ENCODE results near the gene WDR1. TPM values are rescaled to one million over a fixed set of nuclear protein-coding genes. Genes with fewer than 3 reads are reported as not detected.

The WDR1 gene, protein sequence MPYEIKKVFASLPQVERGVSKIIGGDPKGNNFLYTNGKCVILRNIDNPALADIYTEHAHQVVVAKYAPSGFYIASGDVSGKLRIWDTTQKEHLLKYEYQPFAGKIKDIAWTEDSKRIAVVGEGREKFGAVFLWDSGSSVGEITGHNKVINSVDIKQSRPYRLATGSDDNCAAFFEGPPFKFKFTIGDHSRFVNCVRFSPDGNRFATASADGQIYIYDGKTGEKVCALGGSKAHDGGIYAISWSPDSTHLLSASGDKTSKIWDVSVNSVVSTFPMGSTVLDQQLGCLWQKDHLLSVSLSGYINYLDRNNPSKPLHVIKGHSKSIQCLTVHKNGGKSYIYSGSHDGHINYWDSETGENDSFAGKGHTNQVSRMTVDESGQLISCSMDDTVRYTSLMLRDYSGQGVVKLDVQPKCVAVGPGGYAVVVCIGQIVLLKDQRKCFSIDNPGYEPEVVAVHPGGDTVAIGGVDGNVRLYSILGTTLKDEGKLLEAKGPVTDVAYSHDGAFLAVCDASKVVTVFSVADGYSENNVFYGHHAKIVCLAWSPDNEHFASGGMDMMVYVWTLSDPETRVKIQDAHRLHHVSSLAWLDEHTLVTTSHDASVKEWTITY
- 910 TPM for polyA plus RNA-seq (2013, experiment 1 of 2; ENCODE audit: insufficient read length)
- 813 TPM for polyA plus RNA-seq (2013, experiment 2 of 2; ENCODE audit: insufficient read length)

DNA sequence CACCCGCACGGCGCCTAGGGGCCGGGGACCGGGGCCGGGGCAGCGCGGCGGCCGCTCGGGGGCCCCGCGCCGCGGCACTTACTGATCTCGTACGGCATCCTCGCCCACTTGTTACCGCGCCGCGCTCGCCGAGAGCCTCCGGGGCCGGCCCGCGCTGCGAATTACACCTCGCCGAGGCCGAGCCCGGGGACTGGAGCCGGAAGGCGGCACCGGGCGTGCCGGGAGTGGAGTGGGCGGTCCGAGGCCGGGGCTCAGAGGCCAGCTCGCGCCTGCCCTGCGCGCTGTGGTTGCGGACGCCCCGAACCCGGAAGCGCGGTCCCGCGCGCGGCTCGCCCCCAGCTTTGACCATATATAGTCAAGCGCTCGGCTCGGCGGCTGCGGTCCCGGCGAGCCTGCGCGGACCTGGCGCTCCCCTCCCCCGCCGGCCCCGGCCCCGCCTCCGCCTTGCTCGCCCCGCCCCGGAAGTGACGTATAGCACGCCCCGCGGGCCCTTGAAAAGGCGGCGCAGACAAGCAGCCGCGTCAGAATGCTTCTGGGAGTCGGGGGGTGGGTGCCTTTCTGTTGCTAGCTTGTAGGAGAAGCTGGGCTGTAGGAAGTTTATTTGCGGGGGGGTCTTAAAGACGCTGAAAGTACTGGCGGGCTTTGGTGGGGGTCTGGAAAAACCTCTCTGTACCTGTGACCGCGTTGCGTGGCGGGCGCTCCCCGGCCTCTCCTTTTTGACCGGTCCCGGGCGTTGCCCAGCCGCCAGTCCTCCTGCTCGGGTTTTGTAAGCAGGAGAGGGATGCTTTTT, at the start of gene WDR1:
Gene WDR1 (minus strand): TSS at position 231 of the 790 bp plus-strand sequence. CDS start 133 bp downstream, at position 98.
- DNase-seq: peak; percentile 97

DNA sequence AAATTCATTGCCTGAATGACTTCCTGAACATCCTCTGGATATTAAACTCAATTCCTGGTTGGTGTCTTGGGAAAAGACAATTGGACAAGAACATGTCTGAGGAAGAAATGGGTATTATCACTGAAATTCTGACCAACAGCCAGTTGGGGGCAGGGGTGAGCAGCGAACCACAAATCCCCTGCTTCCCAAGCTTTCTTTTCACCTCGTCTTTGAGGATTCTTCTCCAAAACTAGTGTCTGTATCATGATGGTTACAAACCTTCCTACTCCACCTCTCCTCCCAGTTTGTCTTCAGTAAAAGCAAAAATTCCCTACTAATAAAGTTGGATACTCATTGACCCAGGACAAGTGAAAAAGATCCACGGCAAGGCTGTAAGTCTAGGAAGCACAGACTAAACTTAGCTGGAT, 48.3 kb upstream of the WDR1 start:
- peak; percentile 34 for DNase-seq

DNA sequence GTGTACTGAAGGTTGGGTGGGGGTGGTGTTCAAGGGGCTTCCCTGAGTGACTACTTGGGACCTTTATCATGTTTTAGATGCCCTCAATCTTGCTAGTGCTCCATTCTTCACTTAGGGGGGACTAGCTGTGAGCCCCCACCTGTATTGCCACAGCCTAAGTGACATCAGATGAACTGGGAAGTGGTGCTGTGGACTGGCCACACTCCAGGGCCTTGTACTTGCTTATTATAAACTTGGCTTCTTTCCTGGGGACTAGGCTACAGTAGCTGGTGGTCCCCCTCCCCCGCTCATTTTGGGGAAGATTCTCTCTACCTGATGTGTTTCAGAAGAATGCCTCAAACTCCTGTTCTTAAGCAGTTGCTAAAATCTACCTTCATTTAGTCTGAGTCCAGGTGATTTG, 46.7 kb upstream of the WDR1 start:
- DNase-seq: no peak

DNA sequence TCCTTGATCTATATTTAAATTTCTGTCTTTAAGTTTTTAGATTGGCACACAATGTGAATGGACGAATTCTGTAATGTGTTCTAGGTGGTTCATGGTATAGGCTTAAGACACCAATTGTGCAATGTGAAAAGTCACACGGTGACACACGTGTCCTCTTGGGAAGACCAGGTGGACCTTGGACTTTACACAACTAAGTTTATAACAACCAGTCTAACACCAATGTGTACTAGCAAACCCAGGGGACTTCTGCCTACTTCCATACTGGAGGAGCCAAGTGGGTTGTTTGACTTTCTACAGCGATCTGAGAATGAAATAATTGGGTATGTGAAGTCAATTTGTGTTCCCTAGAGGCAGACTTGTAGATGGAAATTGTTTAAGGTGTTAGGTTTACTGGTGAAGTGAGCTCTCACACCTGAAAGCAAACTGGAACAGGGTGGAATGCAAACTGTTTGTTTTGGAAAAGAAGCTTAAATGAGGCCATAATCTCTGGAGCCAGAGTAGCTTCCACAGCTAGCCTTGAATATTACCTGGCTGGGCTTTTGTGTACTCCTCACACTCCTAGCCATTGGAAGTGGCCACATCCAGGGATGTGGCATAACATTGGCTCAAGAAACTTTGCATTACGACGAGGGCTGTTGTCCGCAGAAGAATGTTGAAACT, 45.9 kb upstream of the WDR1 start:
- no peak for DNase-seq

DNA sequence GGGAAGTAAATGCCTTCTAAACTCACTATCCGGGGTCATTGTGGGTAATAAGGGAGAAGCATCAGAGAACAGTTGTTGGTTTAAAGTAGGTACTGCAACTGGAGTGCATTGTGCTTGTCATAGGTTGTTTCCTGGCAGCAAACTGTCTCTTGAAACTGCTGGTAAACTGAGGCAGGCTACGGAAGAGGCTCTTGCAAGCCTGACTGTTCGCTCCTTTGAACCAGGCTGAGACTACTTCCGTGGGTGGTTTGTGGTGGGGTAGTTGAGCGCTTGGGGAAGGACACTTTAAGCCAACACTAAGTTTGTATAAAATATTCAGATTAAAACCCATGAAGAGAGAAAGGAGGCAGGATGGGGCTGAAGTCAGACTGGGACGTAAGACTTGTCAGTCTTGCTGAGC, 45.2 kb upstream of the WDR1 start:
- DNase-seq: no peak

DNA sequence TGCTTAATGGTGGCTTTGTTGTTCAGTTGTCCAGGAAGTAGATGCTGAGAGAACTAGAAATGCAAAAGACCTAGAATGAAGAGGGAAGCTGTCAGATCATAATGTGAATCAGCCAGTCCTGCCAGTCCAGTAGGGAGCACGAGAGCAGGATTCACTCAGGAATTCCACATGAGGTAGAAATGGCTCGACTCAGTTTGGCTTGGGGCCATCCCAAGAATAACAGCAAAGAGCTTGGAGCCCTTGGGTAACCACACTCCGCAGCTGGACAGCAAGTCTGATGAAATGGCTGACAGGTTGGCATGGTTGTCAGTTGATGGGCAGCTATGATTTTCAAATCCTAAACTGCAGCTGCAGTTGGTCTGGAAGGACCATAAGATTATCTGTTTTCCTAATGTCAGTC, 44.5 kb upstream of the WDR1 start:
- peak; percentile 27 for DNase-seq

DNA sequence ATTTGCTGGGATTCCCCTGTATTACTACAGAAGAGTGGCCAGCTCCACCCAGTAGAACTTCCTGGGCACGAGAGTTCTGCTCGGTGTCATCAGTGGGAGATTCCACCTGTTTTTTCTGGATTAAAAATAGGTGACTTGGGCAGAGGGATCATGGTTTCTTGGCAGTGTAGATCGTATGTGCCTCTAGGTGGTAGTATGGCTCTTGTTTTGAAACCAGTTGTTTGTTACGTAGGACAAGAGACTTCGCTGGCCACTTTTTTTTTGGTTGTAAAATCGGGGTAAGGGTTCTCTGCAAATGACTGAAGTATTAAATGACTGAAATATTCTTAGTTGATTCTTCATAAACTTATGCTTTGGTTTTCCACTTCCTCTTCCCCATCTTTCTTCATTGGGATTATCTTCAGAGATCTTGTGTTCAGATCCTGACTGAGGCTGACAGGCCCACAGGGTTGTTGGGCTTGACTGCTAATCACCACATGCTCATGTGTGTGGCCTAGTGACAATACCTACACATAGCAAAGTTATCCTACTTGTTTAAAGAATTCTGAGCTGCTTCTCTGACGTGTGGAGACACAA, 43.8 kb upstream of the WDR1 start:
- DNase-seq: peak; percentile 18

DNA sequence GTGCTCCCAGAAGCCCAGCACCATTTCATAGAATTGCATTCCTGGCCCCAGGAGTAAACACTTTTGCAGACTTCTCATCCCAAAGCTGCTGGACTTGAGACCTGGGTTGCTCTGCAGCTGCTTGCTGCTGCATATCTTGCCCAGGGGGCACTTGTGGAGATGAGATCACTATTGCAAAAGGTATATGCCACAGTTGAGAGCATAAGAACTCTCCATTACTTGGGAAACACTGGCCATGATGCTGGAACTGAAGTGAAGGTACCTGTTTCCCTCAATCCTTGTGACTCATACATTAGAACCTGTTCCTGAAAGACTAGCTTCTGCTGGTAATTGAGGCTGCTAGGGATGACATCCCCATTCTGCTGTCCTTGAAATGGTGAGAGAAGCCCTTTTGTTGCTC, 43.1 kb upstream of the WDR1 start:
- DNase-seq: no peak

DNA sequence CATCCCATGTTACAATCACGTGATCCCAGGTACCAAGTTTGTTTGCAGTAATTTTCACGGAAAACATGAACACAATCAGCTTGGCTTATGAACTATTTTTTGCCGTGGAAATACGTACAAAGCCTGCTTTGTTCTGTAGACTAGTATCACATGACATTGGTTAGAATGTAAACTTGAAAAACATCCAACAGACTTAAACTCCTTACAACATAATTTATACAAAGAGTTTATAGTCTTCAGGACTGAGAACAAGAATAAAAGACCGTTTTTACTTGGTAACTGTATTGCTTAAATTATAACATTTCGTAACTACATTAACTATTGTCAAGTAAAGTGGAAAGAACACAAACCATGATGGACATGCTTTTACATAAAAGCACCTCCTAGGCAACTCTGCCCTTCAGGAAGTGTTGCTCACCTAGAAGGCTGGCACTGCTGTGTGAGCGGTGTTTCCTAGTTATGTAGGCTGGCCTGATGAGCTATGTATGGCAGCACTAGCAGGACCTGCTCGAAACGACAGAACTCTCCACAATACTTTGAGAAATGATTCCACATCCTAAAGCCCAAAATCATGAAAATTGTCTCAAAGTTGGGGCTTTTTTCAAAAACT, 41.8 kb upstream of the WDR1 start:
- DNase-seq: no peak

DNA sequence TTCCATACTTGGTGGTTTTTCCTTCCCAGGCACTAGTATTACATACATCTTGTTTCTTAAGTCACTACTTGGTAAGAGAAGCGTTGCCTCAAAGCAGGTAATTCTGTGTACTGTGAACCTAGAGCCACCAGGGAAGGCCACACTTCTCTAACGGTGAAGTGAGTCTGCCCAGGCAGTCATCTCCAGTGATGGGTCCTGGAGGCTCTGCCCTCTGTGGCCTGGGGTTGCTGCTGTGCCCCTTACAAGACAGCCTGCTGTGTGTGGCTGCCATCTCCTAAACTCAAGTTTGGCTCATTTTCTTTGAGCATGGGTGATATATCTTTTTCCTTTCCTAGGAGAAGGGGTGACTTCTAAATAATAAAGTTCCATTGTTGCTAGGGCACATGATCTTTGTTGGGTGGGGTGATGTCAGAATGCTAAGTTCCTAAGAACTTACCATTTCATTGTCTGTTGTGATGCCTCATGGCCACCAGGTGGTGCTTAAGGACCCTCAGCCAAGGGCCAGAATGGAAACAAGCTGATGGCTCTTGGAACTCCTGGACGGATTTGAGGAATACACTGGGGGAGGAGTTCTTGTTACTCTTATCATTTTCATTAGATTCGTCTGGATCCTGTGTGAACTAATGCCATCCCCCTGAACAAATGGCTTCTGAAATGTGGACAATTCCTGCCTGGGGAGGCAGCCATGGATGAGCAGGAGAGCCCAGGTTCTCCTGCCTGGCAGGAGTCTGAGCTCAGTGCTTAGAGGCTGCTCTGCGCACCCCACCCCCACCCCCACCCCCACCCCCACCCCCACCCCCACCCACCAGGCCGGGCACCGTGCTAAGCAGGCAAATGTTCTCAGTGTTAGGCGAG, 41.1 kb upstream of the WDR1 start:
- peak; percentile 72 for DNase-seq

DNA sequence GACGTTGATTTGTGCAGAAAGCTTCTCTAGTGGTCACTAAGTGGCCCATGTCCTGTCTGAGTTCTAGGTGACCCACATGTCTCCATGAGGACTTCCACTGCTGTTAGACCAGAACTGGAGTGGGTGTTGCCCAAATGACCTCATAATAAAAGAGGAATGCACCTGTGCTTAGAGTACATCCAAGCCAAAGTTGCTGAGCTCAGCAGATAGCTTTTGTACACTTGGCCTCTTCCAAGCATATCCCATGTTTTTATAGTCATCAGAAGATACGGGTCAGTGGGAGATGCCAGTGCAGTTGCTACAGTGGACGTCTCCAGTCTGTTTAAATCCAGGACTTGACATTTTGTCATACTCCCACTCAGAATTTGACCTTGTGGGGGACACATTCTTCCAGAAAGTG, 37.6 kb upstream of the WDR1 start:
- no peak for DNase-seq

DNA sequence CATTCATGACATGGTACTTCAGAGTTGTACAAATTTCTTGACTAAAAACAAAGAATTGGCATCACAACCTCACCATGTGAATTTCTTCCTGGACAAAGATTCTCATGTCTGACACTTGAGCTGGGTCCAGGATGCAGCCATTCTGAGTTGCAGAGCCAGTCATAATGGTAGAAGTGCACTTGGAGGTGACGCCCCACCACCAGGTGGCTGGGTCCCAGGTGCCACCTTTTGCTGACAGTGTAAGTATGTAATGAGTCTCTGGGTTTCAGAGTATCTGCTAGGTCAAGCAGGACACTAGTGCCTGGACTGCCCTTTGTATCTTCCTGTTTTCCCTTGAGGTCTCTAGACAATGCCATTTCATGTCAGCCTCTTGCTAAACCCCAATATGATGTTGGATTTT, 36.6 kb upstream of the WDR1 start:
- DNase-seq: no peak

DNA sequence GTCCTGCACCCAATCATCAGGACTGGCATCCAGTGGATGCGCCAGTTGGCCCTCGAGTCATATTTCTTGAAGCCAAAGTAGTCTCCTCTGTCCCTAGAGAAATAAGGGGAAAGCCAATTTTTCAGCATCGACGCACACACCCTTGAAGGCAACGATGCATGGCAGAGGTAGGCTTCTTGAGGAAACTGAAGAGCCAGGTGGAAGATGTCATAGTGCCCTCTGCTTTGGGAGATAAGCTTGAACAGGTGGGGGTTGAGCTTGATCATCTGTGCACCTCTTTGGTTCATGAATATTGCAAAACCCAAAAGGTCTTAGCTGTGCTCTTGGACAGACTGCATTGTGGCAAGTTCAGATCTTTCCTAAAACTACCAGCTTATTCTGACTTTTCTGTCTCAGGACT, 34.6 kb upstream of the WDR1 start:
- no peak for DNase-seq

DNA sequence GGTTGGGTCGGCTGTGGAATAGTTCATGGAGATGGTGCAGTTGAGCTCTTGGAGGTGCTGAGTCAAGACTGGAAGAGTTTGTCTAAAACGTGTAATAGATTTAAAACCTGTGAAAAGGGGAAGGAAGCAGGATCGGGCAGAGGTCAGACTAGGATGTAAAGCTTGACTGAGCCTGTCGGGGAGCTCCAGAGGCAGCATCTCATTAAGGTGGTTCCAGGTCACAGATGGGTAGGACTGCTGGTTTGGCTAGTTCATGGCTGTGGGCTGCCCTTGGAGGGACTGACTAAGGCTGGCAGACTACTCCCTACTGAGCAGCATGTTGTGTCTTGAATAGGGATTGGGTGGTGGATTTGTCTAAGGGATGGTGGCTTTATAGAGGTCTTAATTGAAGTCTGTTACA, 28.4 kb upstream of the WDR1 start:
- no peak for DNase-seq

DNA sequence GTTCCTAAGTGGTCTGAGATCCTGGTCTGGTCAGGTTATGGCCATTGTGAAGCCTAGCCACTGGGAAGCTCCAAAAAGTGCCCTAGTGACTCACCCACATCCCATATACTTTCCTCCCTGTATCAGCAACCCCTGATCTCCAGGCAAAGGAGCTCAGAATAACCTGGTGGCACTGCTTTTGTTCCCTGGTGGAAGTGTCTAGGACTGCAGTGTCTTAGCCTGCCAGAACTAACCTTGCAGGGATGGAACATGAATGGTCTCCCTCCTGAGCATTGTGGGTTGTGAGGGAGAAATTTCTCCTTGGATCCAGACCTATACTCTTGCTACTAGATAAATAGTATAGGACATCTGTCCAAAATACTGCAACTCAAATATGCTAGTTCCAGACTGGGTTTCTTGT, 27.9 kb upstream of the WDR1 start:
- DNase-seq: no peak

DNA sequence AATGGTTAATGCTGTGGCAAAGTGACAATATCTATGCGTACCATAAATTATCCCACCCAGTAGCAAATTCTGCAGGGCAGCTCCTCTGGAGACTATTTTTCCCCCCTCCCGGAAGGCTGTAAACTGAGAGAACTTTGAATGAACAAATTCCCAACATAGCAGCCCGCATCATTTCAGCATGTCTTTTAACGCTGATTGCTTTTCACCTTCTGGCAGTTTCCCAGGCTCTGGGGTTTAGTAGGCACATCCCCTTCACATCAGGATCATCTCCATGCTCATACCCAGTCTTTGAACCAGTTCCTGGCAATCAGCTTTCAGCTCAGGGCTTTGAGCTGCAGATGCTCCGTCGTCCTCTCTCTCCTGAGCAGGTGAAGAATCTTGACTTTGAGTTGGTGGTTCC, 26.6 kb upstream of the WDR1 start:
- DNase-seq: no peak

DNA sequence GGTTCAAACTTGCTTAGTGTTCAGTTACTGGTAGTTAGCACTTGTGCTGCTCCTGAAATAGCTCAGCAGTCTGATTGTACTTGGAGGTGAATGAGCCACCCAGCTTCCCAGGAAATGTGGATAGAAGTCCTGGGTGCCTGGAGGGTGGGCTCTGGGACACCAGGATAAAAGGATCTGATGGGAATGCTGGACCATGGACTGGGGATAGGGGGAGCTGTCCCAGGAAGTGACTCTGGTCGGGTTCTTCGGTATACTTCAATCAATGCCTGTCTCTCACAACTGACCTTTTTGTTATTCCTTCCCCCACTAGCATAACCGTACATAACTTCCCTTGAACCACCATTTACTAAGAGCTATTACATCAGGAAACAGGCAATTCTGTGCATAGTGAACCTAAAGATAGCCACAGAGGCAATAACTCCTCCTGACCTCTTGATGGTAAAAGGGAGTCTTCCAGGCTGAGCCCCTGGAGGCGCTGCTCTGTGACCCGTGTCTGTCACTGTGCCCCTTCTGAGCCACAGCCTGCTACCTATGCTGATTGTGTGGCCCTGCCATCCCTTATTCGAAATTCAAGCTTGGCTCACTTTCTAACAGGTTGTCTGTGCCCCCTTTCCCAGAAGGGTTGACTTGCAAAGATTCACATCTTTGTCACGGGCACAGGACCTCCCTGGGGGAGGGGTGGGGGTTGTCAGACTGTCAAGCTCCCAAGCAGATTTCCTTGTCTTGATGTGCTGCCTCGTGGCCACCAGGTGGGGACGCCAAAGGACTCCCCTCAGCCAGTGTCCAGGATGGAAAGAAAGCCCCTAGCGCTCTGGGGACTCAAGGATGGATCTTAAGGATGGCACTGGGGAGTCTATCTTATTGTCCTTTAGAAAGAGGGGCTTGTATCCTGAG, 24.5 kb upstream of the WDR1 start:
- DNase-seq: no peak

DNA sequence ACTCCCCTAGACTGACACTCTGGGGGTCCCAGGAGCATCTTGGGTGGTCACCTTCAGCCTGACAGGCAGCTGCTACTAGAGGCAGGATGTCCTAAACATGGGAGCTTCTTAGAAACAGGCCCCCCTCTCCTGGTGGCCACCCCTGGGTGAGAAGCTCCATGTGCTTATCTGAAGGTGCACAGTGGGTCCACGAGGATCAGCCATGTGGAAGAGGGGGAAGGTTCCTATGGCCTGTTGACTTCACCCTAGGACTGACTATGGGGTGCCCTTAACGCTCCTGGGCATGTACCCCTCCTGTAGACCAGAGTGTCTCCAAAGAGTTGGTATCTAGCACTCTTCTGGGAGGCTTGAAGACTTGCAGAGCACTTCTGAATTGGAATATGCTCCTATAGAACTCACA, 22.9 kb upstream of the WDR1 start:
- DNase-seq: no peak

DNA sequence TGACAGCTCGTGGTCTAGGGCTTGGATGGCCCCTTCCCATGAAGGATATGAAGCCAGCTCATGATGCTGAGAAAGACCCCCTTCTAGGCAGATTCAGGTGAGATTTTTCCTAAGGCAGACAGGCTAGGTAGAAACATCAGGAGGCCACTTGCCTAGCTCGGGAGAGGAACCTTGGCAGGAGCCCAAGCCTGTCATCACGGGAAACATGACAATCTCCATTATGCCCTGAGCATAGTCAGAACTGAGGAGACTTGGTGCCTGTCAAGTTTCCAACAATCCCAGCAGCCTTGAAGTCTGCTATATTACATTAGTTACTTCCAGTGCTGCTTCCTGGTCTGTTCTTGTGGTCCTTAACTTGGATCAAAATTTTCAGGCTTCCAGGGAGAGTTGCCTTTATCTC, 18.7 kb upstream of the WDR1 start:
- no peak for DNase-seq

DNA sequence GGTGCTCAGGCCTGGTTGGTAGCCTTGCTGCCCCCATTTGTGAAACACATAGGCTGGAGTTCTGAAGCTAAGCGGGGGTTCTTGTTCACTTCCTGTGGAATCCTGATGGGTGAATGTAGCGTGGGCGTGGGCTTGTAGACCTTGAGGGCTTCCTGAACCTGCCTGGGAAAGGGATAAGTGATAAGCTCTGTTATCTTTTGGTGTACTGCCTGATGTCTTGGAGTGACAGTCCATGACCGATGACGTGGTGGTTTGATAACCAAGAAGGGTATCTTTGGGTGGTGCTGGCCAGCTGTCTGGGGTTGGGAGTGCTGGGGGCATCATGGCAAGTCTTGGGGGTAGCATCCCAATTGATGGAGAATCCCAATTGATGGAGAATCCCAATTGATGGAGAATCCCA, 17.5 kb upstream of the WDR1 start:
- no peak for DNase-seq

All from fibroblast of skin of scalp (primary cell).